A673 (cell line): Measurements from ENCODE around the gene PHACTR2.

ENCODE experiments used
- EZH2 ChIP-seq: fragments of 200-600 bp; sonication (generic); IDR thresholded peaks from 2 replicates; pipeline ENCODE4 v1.6.1; 2017; ENCODE audit warnings: borderline replicate concordance, low read depth, mild to moderate bottlenecking, mixed read lengths, antibody characterized with exemption, low read length; ENCODE audit not compliant: poor library complexity, severe bottlenecking
- TF ChIP-seq, protein P1 (sequence below): fragments of 300-800, 200-600 bp; sonication (generic); conservative IDR thresholded peaks from 2 replicates; pipeline ENCODE4 v1.5.1; 2017; ENCODE audit warnings: low read depth, mild to moderate bottlenecking, antibody characterized with exemption, low read length, moderate library complexity, mixed read lengths

DNA sequence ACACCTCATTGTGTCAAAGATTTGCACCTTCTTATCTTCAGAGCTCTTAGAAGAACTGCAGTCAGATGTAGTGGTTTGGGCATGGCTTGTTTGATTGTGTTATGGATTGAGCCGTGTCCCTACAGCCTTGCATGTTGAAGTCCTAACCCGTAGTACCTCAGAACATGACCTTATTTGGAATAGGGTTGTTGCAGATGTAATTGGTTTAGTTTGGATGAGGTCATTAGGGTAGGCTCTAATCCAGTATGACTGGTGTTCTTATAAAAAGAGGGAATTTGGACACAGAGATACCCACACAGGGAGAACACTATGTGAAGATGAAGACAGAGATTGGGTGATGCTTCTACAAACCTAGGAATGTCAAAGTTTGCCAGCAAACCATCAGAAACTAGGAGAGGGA is 35.4 kb upstream of the PHACTR2 start:
- TF ChIP-seq, protein P1, sequence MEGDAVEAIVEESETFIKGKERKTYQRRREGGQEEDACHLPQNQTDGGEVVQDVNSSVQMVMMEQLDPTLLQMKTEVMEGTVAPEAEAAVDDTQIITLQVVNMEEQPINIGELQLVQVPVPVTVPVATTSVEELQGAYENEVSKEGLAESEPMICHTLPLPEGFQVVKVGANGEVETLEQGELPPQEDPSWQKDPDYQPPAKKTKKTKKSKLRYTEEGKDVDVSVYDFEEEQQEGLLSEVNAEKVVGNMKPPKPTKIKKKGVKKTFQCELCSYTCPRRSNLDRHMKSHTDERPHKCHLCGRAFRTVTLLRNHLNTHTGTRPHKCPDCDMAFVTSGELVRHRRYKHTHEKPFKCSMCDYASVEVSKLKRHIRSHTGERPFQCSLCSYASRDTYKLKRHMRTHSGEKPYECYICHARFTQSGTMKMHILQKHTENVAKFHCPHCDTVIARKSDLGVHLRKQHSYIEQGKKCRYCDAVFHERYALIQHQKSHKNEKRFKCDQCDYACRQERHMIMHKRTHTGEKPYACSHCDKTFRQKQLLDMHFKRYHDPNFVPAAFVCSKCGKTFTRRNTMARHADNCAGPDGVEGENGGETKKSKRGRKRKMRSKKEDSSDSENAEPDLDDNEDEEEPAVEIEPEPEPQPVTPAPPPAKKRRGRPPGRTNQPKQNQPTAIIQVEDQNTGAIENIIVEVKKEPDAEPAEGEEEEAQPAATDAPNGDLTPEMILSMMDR, result no peak
- no peak for TF ChIP-seq EZH2
